Superior temporal gyrus (tissue), 1 donor: Measurements from ENCODE around the gene TNFRSF9.
A peak's percentile ranks its signal among the peaks of the same experiment; 100 is the strongest.
"Not testable (repeated sequence)": the region's sequence is repeated elsewhere in the genome, so short reads cannot be mapped to it uniquely, and the experiment has no call there.

Source experiments
- DNase-seq: peaks from one replicate; pipeline ENCODE4 v3.0.0-alpha.2; 2016; ENCODE audit errors: extremely low spot score

TNFRSF9 gene

DNA sequence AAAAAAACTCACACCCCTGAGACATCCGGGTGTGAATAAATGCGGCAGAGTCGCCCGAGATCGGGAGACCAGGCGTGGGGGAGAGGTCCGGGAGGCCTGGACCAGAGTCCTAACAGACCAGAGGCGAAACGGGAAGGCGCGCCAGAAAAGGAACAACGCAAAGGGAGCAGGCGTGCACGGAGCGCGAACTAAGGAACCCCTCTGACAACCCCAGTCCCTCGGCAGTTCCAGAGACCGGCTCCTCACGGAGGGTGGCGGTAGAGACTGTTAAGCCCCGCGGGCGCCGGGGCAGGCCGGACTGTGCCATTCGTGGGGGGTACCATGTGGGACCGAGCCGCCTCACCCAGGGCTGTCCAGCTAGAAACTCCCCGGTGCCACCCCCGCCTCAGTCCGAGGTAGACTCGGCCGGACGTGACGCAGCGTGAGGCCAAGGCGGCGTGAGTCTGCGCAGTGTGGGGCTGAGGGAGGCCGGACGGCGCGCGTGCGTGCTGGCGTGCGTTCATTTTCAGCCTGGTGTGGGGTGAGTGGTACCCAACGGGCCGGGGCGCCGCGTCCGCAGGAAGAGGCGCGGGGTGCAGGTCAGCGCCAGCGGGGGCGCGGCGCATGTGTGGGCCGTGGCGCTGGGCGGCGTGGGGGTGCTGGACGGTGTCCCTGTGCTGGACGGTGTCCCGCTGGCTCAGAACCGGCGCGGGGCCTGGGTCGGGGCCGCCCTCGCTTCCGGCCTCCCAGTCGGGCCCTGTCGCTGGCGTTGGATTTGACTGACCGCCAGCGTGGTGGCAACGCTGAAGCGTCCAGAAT, 20.8 kb upstream of the TNFRSF9 start, which contains the start of gene PARK7:
Gene PARK7, plus strand, starts transcription at position 496 of the 798 bp plus-strand sequence. CDS start 1,075 bp downstream, outside the sequence.
- peak; percentile 99 for DNase-seq

DNA sequence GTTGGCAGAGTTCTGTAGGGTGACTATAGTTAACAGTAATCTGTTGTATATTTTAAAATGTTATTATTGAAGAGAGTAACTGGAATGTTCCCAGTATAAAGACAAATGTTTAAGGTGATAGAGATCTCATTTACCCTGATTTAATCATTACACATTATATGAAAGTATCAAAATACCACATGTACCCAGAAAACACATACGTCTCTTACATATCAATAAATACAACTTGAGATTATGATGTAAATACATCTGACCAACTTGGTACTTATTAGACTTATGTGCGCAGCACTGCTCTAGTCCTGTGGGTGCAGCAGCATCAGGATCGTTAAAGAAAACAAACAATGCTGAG, 20.2 kb upstream of the TNFRSF9 start:
- no peak for DNase-seq

DNA sequence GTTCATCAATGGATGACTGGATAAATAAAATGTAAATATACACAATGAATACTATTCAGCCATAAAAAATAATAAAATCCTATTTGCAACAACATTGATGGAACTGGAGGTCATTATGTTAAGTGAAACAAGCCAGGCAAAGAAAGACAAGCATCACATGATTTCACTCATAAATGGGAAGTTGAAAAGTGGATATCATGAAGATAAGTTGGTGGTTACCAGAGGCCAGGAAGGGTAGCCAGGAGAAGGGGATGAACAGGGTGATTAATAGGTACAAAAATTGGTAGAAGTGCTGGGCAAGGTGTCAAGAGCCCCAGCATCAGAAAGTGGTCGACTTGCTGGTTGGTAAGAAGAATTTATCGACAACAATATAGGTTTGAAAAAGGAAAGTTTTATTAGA, 19.5 kb upstream of the TNFRSF9 start:
- DNase-seq: no peak

DNA sequence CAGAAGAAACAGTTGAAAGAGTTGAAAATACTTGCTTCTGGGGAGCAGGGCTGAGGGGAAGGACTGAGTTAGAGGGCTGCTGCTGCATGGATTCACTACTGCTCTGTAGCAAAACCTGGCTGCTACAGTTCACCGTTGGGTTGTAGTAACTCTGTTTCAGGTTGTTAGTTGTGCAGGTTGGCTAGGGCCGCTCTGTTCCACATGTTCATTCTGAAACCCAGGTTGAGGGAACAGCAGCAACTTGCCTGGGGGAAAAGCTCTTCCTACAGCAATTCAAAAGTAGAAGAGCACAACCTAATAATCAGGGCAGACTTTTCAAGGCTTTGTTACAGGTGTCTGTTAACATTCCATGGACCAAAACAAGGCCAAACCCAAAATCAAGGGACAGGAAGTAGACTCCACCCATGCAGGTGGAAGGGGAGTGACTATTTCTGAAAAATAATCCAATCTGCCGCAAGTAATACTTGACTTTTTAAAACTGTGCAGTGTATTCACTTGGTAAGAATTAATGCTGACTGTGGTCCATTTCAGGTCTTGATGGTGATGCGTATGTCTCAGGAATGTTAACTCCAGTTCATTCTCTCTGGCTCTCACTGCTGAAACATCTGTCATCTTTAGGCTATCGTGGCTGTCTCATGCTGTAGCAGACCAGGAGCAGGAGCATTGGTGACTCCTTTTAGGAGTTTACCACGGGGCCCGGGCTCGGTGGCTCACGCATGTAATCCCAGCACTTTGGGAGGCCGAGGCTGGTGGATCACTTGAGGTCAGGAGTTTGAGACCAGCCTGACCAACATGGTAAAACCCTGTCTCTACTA, 15.8 kb upstream of the TNFRSF9 start:
- no peak for DNase-seq

DNA sequence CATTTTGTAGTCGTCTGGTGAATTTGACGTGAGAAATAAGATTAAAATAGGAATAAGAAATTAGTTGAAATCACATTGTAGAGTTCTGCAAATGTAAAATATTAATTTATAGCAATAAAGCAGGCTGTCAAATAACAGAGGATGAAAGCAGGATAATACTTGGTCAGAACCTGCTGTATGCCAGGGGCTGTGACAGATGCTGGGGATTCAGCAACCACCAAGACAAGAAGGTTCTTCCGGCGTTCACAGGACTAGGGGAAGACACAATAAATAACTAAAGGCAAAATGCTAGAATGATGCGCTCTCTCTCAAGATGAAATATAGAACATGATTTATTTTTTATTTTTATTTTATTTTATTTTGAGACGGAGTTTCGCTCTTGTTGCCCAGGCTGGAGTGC, 14.0 kb upstream of the TNFRSF9 start:
- DNase-seq: no peak

DNA sequence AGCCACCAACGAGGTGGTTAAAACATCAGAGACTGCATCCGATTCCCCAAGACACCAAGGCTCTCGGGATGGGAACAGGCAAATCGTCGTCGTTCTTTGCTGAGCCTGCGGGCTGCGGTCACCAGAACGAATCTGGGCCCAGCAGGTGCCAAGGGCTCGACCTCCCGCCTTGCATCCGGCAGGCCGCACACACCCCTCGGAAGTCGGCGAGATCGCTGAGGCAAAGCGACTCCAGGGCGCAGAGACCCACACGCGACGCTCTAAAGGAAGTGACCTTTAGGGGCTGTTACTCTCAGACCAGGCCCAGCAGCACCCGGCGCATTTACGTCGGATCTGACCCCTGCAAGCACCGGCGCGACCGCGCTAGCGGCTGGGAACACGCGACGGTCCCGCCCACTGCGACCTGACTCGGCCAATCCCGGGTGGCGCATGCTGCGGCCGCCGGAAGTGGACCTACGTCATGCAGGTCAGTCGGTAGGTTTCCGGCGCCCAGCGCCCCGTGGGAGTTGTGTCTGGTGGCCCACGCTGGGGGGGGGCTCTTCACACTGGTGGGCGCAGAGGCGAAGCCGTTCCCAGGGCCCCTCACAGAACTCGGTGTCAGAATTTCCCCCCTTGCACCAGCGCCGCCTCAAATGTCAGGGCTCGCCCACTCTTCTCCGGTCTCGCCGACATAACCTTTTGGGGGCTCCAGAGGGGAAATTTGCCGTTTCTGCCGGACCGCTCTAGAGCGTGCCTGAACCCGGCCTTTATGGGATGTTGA, 13.4 kb upstream of the TNFRSF9 start:
- DNase-seq: peak; percentile 96

DNA sequence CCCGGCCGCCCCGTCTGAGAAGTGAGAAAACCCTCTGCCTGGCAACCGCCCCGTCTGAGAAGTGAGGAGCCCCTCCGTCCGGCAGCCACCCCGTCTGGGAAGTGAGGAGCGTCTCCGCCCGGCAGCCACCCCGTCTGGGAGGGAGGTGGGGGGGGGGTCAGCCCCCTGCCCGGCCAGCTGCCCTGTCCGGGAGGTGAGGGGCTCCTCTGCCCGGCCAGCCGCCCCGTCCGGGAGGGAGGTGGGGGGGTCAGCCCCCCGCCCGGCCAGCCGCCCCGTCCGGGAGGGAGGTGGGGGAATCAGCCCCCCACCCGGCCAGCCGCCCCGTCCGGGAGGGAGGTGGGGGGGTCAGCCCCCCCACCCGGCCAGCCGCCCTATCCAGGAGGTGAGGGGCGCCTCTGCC, 12.2 kb upstream of the TNFRSF9 start:
- DNase-seq: not testable (repeated sequence)

DNA sequence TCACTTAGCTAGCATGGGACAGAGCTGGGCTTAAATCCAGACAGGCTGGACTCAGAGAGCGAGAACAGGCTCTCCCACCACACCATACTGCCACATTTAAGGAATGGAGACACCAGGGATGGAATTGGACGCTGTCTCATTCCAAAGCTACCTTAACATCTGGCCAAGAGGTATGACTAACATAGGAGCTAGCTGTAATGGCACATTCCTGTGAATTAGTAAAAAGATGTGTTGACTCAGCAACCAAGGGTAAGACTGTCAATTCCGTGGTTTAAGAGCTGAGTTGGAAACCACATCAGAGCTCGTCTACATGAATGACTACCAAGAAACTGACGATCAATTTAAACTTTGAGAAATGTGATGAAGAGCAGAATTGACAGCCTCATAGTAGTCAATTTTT, 8.3 kb upstream of the TNFRSF9 start:
- no peak for DNase-seq

DNA sequence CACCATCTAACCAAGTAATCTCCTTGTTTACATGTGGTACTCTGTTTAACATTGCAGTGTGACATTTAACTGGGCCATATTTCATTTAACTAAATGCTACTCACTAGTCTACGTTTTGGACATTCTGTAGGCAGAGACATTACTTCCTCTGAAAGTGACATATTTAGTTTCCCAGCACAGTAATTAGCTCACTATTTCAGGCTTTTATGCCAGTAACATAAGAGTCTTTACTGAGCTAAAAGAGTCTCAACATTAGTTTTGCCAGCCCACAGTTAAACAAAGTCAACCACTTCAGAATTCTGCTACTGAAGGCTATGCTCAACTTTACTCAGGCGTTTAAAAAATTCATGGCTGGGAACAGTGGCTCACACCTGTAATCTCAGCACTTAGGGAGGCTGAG, 2.6 kb upstream of the TNFRSF9 start:
- no peak for DNase-seq

DNA sequence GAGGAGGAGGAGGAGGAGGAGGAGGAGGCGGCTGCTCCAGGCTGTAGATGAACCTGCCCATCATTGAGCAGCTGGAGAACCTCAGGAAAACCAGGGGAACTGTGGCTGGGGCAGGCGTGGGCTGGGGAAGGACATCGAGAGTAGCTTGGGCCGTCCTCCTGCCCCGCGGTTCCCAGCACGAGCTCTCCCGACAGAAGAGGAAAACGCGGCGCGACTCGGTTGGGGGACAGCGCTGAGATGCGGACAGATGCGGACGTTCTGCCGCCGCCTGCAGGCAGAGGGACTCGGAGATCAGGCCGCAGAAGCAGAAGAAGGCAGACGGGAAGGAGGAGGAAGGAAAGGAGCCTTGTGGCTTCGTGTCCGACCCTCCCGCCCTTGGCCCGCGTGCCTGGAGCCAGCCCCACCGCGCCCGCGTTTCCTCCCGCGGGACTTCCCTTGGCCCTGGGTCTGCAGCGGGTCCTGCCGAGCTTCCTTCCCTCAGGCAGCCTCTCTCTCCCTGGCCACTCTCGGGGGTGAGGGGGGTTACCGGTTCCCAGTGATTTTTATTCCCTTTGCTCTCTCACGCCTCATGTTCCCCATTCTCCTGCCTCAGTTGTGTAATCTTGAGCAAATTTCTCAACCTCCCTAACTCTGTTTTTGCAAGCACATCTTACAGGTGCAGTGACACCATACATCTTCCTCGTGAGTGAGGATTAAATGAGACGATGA, 1.7 kb upstream of the TNFRSF9 start:
- DNase-seq: peak; percentile 45

DNA sequence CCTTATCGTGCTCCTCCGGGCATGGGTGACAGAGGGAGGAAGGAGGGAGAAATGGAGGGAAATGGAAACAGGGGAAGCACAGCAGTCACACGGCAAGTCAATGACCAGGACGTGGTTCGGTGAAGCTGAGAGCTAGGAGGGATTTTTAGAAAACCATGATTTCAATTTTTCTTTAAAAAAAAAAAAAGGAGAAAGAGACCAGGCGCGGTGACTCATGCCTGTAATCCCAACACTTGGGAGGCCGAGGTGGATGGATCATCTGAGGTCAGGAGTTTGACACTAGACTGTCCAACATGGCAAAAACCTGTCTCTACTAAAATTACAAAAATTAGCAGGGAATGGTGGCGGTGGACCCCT, 776 bp upstream of the TNFRSF9 start:
- no peak for DNase-seq

DNA sequence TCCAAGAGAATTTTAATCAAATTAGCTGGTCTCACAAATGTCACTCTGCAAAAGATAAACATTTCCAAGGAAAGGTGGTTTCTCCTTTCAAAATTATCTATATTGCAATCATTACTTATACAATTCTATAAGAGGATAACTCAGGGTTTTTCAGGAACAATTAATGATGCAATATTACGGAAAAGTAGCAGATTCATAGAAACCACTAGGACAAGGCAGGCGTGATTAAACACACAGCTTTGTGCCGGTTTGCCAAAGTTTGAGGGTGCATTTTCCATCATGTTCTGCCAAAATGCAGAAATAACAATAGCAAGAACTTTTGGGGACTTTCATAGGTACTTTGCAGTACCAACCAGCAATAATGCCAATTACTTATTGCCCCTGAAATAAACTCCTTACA, 605 bp downstream of the TNFRSF9 start:
- DNase-seq: no peak

DNA sequence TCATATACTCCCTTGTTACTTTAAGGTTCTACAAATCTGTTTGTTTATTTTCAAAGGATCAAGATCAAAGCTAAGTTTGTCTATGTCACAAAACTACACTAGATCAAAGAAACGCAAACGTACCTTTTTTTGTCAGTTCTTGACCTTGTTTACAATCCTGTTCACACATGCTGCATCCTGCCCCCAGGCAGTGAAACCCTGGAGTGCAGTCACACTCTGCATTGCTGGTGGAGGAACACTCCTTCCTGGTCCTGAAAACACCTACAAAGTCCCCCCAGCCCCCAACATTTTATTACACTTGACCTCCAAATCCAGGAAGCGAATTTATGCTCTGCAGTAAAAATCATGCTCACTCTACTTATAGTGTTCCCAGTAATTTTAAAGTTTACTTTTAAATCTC, 2.6 kb downstream of the TNFRSF9 start:
- DNase-seq: no peak

DNA sequence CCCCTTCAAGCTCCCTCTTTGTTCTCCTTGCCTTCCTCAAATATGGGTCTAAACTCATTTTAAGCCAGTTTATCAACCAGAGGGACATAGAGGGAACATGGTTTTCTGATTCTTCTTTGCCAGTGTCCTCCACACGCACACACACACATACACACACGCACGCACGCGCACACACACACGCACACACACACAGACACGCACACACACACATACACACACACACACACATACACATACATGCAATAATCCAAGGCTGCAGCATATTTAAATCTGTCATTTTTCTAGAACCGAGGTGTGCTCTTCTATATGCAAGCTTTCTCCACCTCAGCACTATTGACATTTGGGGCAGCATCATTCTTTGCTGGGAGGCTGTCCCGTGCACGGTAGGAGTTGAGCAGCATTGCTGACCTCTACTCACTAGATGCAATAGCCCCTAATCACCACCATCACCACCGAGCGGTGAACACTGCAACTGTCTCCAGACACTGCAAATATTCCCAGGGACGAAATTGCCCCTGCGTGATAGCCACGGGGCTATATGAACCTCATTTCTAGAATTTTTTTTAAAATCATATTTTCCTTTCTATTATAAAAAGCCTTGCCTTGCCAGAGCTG, 8.0 kb downstream of the TNFRSF9 start:
- no peak for DNase-seq

DNA sequence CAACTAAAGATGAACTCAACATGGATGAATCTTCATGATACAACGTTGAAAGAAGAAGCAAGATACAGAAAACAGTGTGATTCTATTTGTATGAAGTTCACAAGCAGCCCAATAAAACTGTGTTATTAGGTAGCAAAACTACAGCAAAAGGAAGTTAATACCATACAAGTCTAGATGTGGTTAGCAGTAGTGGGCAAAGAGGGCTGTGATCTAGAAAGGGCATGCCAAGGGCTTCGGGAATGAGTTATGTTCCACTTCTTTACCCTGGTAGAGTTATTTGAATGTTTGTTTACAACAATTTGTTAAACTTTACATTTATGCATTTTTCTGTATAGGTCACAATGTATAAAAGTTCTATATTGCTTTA, 9.2 kb downstream of the TNFRSF9 start:
- DNase-seq: no peak

DNA sequence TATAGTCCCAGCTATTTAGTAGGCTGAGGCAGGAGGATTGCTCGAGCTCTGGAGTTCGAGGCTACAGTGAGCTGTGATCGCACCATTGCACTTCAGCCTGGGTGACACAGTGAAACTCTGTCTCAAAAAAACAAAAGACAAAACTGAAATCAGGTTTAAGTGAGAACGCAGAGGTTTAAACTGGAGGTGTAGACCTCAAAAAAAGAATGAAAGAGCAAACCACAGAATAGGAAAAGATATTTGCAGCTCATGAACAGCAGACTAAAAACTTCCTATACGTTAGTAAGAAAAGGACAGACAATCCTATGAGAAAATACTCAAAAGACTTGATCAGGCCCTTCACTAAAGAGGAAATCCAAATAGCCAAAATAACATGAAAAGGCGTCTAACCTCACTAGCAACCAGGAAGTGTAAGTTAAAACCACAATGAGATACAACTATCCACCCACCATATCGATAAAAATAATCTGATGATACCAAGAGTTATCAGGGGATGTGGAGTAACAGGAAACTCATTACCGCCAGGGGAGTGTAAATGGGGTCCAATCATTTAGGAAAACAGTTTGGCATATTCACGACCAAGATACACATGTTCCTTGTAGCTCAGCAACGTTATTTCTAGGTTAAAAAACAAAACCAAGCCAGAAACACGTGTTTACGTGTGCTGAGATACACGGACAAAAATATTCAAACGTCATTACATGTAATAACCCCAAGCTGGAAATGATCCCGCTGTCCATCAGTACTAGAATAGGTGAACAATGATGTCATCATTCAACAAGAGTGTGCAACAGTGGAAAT, 9.8 kb downstream of the TNFRSF9 start:
- DNase-seq: no peak

DNA sequence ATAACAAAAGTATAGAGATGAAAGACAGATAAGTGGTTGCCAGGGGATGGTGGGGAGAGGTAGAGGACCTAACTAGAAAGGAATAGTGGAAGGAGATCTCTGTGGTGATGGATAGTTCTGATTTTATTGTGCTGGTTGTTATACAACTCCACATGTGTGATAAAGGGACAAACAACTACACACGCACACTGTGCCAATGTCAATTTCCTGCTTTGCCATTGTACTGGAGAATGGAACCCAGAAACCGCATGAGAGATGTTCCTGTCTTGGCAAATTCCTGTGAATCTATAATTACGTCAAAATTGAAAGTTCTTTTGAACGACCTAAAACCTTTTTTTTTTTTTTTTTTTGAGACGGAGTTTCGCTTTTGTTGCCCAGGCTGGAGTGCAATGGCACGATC, 11.0 kb downstream of the TNFRSF9 start:
- no peak for DNase-seq

DNA sequence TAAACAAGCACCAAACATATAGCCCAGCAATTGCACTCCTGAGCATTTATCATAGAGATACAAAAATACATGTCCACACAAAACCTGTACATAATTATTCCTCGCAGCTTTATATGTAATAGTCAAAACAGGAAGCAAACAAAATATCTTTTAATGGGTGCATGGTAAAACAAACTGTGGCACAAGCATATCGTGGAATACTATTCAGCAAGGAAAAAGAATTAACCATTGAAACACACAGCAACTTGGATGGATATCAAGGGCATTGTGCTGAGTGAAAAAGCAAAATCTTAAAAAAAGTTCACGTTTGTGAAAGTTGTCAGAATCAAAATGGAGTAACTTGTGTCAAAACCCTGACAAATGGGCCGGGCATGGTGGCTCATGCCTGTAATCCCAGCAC, 12.4 kb downstream of the TNFRSF9 start:
- no peak for DNase-seq

DNA sequence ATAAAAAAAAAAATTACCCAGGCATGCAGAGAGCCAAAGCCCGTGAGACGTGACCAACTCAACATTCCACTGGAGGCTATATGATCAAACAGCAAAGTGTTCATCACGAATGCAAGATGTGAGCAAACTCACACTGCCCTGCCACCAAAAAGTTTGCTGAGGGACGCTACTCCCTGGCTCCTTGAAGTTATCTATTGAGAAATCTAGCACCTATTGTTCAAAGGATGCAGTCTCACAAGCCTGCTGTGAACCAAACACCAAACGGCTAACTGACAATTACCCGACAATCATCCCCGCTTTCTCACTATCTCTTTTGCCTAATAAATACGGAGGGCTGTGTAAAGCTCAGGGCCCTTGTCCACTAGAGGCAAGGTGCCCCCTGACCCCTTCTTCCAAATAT, 13.6 kb downstream of the TNFRSF9 start:
- not testable (repeated sequence) for DNase-seq

DNA sequence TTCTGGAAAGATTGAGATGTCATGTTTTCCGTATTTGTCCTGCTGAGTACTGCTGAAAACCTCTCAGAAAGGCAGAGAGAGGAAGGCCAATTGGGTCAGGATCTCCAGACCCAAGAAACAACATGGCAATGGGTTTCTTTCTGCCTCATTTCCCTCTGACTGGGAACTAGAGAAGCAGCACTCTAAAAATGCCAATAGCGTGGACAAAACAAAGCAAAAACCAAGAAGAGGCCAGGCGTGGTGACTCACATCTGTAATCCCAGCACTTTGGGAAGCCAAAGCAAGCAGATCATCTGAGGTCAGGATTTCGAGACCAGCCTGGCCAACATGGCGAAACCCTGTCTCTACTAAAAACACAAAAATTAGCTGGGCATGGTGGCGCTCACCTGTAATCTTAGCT, 18.3 kb downstream of the TNFRSF9 start:
- no peak for DNase-seq

DNA sequence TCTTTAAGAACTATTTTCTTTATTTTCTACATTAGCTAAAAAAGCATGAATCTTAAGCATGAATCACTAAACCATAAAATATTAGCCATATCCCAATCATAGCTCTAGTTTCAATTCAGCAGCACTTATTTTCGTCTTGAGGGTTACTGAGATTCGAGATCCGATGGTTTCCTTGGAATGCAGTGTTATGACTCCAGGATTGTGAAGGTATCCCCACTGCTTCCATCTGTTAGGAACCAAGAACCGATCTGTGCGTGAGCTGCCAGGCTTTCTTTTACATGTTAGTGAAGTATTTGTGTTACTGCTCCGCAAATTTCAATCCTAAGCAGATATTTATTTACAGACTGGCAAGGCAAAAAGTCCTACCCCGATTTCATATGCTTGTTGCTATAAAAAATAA, 18.8 kb downstream of the TNFRSF9 start:
- DNase-seq: no peak
